Esophagus mucosa (tissue), 1 donor: ENCODE results near the gene PIGH. TPM values are rescaled to one million over a fixed set of nuclear protein-coding genes. Genes with fewer than 3 reads are reported as not detected.
"Not testable (repeated sequence)": the region's sequence is repeated elsewhere in the genome, so short reads cannot be mapped to it uniquely, and the experiment has no call there.

Experiments used
- ATAC-seq: fragments of 200-7000 bp; cut with Tn5 transposase; one replicate; pipeline ENCODE4 v1.9.1; 2020
- total RNA-seq: library from RNA; stranded (reverse); gene quantifications from one replicate; pipeline ENCODE4 v1.2.4, GENCODE V29; 2023
- donor health status: DM: yes; HTN: yes; CAD: no.

The PIGH gene, protein sequence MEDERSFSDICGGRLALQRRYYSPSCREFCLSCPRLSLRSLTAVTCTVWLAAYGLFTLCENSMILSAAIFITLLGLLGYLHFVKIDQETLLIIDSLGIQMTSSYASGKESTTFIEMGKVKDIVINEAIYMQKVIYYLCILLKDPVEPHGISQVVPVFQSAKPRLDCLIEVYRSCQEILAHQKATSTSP
- total RNA-seq = 13.1 TPM

DNA sequence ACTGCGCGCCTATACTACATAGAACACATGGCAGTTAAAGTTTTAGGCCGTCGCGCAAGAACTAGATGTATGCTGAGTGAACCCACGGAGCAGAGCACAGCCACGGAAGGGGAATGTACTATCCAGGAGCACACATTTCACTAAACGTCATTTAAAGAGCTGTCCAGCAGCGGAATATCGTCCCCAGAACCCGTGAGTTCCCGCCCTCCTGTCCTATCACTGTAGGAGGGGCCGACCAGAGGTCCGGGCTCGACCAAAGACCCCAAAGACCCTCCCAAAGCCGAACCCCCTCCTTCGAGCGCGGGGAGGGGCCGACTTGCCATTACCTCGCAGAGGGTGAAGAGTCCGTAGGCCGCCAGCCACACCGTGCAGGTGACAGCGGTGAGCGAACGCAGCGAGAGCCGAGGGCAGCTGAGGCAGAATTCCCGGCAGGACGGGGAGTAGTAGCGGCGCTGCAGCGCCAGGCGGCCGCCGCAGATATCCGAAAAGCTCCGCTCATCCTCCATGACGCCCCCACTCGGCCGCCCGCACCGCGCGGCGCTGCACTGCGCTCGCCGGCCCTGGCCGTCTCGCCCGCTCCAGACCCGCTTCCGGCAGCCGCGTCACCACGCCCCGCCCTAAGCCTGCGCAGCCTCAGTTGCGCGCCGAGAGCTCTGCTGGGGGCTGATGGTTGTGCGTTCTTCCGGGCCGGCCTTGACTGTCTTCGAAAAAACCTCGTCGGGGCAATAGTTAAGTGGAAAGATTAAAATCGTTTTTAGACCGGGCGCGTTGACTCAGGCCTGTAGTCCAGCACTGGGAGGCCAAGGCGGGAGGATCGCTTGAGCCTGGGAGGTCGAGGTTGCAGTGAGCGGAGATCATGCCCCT lies at the start of gene PIGH:
Gene PIGH, minus strand, starts transcription at position 571 of the 864 bp plus-strand sequence. Its CDS starts 65 bp downstream, at position 506.
- peak; percentile 96 for ATAC-seq

DNA sequence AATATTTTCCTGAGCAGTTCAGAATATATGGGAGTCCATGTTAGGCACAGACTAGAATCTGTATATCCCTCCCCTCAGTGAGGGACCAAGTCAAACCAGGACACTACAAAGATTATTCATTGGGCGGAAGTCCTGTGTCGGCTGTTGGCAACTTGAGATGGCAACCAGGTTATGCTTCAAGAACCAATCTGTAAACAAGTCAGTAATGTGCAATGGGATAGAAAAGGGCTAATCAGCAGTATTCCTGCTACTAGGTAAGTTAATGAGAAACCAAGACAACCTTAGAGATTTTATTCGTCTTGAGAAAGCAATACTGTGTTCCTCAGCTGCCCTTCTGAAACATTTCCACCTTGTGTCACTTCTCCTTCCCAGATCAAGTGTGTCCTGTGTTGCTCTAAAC lies 46.1 kb upstream of the PIGH start:
- ATAC-seq = no peak

DNA sequence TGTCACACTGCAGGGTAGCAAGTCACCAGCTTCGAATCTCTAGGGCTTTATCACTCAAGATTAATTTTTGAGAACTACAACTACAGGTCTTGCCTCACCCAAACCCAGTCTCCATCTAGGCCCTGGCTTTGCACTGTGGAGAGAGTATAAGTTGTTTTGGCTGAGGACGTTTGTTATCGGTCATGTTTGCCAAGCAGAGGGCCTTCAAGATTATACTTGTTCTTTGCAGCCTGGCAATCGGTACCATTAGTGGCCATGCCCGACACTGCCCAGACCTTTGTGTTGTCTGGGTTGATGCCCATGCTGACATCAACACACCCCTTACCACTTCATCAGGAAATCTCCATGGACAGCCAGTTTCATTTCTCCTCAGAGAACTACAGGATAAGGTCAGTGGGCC lies 45.3 kb upstream of the PIGH start:
- ATAC-seq = no peak

DNA sequence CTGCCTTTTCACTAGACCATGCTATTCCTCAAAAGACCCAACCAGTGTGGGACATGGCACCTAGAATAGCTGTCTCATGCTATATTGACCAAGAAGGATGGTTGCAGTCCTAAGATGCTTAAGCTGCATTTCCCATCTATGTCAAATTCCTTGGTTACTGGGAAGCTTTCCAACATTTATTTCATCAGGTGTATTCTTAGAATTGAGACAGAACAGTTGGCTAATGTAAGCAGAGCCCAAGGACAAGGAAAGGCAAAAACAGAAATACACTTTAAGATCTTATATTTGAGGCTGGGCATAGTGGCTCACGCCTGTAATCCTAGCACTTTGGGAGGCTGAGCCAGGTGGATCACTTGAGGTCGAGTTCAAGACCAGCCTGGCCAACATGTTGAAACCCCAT lies 44.4 kb upstream of the PIGH start:
- ATAC-seq = no peak

DNA sequence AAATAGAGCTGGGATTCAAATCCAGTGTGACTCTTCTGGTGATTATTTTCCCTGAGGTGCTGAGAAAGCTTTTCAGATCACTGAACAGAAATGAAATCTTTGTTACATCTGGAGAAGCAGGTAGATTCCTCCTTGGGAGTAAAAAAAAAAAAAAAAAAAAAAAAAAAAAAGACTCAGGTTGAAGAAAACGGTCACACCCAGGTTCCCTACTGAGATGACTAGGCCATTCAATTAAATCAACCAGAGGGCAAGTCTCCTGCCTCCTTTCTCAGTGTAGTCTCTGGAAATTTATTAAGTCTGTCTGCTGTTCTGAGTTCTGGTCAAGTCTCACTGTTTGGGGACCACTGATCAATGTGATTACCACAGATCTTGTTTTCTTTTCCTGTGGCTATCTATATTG lies 43.6 kb upstream of the PIGH start:
- no peak for ATAC-seq

DNA sequence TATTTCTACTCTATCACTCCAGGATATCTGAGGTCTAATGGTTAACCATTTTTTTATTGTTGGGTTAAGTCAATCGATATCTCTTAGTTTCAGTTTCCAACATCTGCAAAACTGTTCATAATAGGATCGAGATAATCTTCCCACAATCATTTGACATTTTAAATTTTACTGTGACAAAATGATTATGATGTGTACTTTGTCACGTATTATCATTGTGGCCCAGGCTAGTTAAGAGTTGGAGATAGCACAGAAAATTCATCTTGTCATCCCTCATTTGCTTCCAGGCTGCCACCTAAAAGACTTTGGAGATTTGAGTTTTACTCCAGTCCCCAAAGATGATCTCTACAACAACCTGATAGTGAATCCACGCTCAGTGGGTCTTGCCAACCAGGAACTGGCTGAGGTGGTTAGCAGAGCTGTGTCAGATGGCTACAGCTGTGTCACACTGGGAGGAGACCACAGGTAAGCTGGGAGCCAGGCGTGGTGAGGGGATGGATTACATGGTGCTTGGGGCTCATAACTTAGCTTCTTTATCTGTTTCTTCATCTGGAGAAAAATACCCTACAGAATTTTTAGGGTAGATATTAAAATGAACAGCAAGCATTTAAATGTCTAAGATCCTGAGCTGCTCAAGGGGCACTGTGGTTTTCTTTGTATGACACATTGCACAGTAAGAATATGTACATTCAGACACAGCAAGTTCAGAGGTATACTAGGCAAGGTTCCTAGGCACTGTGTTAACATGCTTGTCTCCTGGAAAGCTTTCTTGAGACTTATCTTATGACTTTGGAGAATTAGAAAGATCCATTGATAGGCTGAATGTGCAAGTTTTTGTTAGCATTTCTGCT lies 42.1 kb upstream of the PIGH start:
- peak; percentile 75 for ATAC-seq

DNA sequence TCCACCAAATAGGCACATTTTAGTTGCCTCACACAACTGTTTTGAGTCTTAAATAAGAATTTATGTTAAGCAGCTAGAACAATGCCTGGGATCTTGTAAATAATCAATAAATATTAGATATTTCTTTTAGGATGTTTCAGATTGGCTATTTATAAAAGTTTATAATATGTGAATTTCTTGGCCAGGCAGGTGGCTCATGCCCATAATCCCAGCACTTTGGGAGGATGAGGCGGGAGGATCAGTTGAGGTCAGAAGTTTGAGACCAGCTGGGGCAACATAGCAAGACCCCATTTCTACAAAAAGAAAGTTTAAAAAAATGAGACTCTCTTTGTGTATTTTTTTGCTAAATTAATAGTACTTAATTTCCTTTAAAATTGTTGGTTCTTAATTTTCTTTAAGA lies 41.4 kb upstream of the PIGH start:
- no peak for ATAC-seq

DNA sequence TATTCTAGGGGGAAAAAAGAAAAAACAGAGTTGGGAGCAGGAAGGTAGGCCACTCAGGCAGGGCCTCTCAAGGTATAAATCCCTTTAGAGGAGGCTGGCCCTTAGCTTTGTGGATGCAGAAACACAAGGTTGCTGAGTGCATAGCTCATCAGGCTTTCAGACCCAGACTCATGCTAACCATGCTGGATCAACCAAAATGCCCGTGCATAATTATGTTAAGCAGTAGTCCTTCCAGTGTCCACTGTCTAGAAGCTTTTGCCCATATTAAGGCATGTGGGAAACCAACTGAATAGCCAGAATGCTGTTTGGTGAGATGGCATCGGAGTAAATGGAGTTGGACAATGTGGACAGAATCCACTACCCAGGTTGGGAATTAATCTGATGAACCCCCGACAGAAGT lies 38.6 kb upstream of the PIGH start:
- no peak for ATAC-seq

DNA sequence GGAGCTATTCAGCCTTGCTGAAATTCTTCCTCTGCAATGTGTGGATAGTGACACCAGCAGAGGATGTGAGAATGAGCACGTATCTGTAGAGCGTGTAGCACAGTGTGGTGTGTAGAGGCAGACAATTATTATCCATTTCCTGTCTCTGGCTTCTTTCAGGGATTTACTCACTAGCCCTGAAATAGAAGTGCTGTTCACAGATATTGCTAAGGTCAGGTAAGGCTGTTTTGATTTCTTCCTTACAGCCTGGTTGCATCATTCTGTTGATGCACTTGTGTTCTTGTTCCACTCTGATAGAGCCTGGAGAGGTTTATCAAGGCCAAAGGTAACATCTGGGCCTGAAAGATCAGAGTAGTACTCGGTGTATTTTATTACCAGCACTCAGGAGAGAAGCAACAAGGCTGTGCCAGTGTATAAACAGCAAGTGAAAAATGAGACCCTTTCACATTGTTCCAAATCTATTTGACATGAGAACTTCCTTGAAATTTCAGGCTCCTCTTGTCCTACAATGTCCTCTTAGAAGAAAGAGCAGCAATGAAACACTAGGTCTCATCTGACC lies 36.4 kb upstream of the PIGH start:
- ATAC-seq = peak; percentile 76

DNA sequence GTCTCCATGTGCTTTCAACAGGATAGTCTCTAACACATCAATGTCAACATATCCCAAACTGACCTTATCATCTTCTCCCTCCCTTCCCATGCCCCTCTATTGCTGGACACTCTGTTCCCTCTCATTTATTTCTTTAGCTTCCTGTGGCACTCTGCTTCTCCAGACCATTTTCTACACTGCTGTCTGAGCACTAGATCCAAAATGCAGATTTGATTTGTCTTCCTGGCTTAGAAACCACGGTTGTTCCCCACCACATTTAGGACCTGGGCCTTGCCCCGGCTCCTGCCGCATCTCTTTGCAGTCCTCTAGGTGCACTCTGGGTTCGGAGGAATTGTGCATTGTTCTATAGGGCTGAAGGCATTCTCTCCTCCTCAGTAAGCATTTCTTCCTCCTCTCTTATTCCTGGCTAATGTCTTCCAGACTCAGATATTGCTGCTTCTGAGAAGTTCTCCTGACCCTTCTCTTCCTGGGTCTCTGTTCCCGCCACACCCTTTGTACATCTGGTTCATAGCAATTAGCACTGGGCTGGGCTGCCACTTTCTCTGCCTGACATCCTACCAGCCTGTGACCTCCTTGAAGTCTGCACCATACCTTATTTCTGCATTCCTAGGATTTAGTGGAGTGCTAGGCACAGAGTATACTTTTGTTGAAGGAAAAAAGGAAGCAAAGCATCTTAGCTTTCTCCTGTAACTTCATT lies 33.5 kb upstream of the PIGH start:
- no peak for ATAC-seq

DNA sequence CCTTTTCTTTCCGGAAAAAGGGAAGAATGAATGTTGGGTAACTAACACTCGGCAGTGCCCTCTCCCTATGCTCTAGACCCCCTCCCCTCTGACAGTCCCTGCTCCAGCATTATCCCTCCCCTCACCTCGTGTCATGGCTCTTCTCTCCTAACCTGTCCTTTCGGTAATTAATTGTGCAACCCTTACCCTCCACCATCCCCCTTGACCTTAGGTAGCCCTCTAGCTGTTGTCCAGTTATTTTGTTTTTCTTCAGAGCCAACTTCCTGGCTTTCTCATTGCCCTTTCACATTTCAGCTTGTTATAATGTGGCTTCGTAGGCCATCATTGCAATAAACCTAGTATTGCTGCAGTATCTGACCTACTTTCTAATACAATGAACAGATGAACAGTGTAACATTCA lies 30.9 kb upstream of the PIGH start:
- no peak for ATAC-seq

DNA sequence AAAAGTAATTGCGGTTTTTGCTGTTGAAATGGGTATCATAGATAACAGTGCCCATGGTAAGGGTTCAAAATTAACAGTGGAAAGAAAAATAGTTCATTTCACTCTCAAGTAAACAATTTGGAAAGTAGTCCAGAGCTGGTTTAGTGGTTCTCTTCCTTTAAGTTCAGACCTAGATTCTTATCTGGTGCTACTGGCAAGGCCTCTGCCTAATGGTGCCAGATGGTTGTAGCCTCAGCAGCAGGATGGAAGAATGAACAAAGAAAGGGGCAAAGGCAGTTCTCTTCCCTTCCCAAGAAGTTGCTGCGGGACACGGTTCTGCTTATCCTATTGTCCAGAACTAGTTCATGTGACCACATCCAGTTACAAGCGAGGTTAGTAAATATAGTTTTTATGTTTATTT lies 30.1 kb upstream of the PIGH start:
- ATAC-seq = no peak

DNA sequence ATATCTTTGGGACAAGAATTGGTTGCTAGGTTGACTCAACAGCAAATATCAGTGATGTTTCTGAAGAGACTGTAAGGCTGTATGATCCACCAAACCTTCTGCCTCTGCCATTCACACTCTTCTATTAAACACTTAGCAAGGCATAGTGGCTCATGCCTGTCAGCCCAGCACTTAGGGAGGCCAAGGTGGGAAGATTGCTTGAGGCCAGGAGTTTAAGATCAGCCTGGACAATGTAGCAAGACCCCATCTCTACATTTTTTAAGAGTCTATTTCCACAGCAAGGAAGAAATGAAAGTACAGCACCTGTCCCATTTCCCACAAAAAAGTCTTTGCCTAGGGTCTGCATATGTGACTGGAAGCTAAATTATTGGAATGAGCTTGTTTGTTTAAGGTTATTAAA lies 27.5 kb upstream of the PIGH start:
- no peak for ATAC-seq

DNA sequence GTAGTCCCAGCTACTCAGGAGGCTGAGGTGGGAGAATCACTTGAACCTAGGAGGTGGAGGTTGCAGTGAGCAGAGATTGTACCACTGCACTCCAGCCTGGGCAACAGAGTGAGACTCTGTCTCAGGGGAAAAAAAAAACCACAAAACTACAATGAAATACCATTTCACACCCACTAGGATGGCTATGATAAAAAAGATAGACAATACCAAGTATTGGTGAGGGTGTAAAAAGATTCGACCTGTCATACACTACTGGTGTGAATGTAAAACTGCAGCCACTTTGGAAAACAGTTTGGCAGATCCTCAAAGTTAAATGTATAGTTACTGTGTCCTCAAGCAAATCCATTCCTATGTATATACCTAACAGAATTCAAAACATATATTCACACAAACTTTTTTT lies 26.1 kb upstream of the PIGH start:
- not testable (repeated sequence) for ATAC-seq

DNA sequence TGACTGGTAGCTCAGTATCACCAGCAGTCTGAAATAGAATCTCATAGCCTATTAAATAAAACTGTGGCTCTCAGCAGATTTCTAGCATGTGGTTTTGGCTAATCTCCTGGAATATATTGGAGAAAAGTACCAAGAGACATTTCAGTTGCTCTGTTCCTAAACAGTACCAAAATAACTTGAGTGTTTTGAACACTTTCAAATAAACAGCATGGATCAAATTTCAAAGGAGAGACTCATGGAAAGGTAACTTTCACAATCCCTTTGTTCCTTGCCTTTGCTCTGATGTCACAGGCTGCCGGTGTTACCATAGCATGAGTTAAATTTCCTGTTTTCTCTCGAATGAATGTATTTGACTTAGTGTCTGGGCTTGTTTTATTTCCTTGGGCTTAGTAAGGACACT lies 23.0 kb upstream of the PIGH start:
- peak; percentile 72 for ATAC-seq

DNA sequence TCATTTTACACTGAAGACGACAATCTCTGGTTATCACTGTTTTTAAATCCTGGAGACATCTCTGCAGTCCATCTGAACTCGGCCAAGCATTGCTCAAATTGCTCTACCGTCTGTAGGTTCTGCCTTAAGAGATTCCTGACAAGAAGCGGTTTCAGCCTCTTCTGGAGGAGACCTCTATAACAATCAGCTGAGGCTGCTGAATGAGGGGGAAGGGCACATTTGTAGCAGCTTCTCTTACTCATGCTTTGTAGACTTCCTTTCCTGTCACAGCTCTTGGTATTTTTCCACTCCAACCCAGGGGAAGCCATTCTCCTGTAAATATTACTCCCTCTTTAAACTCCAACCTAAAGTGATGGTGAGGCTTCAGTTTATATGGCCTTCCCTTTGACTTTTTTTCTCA lies 22.6 kb upstream of the PIGH start:
- ATAC-seq = no peak

DNA sequence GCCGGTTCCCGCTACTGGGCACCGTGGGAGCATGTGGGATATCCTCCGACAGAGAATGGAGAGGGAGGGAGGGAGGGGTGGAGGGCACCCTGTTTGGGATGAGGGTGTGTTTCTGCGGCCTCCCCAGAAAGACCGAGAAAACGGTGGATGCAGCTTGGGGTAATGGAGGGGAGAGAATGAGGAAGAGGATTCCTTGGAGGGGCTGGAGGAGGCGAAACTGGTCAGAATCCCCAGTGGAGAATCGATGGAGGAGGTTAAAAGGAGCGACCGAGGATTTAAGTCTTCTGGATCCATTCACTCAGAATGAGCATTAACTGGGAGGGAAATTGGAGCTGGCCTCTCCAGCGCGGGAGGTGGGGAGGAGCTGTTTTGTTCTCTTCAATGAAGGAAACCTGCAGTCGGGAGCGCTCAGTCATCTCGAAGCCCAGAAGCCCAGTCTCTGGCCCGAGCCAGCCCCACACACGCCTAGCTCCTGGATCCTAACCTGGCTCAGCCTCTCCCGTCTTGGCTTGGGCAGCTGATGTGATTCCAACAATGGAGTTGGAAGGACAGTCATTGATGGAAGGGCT lies 20.2 kb upstream of the PIGH start:
- ATAC-seq = no peak

DNA sequence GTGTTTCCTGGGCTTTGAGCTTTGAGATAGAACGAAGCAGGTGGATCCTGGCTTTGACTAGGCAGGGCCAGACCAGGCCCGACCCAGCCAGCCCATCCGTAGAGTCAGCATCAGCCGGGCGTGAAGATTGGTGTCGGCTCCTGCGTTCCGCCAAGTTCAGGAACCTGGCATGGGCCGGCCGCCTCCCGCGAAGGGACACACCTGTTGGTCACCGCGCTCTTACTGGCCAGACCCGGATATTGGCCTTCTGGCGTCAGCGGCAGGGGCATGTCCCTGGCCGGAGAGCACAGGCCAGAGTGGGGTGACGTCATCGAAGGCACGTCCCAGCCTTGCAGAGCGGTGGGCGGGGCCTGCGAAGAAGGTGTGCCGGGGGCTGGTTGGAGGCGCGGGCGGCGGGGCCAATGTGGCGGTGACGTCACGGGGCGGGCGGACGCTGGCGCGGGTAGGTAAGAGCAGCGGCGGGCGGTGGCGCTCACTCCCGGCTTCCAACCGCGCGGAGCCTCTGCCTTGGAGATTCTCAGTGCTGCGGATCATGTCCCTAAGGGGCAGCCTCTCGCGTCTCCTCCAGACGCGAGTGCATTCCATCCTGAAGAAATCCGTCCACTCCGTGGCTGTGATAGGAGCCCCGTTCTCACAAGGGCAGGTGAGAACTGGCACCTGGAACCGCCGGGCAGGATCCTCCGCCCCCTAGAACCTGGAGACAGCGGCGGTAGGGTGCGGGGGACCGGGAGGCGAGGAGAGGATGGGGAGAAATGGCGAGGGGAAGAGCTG lies 19.6 kb upstream of the PIGH start, which contains the start of gene ARG2:
Gene ARG2, plus strand, starts transcription at position 475 of the 771 bp plus-strand sequence. Its CDS starts 58 bp downstream, at position 533.
- ATAC-seq = peak; percentile 97

DNA sequence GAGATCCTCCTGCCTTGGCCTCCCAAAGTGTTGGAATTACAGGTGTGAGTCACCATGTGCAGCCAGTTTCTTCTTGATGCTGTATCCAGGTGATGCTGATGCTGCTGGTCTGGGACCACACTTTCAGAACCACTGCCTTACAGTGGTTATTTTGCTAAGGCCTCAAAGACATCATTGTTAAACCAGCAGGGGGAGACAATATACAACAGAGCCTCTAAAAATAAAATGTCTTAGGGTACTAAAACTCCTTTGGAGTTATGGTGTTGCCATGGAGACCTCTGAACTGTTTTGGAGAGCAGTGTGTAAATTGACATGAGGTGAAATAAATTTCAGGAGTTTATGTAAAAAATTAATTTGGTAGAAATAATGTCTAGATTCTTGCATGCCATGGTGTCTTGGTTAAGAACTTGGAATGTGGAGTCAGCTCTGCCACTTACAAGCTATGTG lies 18.6 kb upstream of the PIGH start:
- peak; percentile 17 for ATAC-seq

DNA sequence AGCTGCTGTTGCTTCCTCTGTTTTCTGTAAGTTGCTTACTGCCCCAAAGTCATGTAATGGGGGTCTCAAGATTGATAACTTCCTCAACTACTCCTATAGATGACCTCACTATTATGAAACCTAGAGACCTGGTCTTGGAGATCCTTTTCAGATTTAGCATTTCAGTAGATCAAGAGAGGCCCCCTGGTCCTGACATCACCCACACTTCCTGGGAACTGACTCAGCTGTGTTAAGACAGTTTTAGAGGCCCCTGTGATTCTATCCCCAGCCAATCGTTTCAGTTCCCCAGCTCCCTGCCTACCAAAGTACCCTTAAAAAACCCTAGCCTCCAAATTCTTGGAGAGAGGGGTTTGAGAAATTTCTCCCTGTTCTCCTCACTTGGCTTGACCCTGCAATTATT lies 10.4 kb upstream of the PIGH start:
- no peak for ATAC-seq
